Stomach (tissue), 4 donors: Measurements from ENCODE around the gene TFRC.

ENCODE experiments used
- EP300 ChIP-seq: sonication (generic); formaldehyde crosslinking; IDR thresholded peaks from one replicate; pipeline ENCODE4 v1.6.1; 2017; ENCODE audit warnings: antibody characterized with exemption
- POLR2A ChIP-seq, 4 donors: fragments of 450-650 bp; IDR thresholded peaks; one replicate each; pipeline ENCODE4 v1.6.1; 2016; ENCODE audit warnings: antibody characterized with exemption in 4 of 4, control low read depth in 2 of 4, mild to moderate bottlenecking in 1 of 4, moderate library complexity in 1 of 4
- TF ChIP-seq, protein P1 (sequence below), 7 experiments: fragments of 450-650 bp in 4 of 7; fragments of 200-600 bp in 3 of 7; sonication (generic) in 3 of 7; IDR thresholded peaks; one replicate each; pipeline ENCODE4 v1.5.1; 2016 to 2019; ENCODE audit warnings: antibody characterized with exemption in 7 of 7, control low read depth in 2 of 7, mild to moderate bottlenecking in 1 of 7

DNA sequence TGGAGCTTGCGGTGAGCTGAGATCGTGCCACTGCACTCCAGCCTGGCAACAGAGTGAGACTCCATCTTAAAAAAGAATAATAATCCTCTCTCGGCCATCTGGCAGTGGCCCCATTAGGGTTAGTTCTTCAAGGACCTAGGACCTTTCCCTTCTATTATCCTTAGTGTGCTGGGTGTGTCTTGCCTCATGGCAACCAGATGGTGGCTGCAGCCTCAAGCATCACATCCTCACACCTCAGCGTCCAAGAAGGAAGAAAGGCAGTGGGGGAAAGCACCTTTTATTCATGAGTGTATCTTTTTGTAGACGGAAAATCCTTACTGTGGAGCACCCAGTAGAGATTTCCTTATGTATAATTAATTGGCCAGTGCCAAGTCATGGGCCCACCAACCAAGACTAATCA is 42.7 kb upstream of the TFRC start:
- no peak for TF ChIP-seq EP300
- TF ChIP-seq, protein P1, sequence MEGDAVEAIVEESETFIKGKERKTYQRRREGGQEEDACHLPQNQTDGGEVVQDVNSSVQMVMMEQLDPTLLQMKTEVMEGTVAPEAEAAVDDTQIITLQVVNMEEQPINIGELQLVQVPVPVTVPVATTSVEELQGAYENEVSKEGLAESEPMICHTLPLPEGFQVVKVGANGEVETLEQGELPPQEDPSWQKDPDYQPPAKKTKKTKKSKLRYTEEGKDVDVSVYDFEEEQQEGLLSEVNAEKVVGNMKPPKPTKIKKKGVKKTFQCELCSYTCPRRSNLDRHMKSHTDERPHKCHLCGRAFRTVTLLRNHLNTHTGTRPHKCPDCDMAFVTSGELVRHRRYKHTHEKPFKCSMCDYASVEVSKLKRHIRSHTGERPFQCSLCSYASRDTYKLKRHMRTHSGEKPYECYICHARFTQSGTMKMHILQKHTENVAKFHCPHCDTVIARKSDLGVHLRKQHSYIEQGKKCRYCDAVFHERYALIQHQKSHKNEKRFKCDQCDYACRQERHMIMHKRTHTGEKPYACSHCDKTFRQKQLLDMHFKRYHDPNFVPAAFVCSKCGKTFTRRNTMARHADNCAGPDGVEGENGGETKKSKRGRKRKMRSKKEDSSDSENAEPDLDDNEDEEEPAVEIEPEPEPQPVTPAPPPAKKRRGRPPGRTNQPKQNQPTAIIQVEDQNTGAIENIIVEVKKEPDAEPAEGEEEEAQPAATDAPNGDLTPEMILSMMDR (IDR thresholded peaks at IDR 0.05) = no peak
- no peak for TF ChIP-seq POLR2A (IDR thresholded peaks at IDR 0.05)
